ENCODE results near the gene GAPDHS. TPM values are rescaled to one million over a fixed set of nuclear protein-coding genes. Genes with fewer than 3 reads are reported as not detected.

The GAPDHS gene
- polyA plus RNA-seq, 1 of the 3 experiments (the other 2 are of a cell fraction), result not detected

DNA sequence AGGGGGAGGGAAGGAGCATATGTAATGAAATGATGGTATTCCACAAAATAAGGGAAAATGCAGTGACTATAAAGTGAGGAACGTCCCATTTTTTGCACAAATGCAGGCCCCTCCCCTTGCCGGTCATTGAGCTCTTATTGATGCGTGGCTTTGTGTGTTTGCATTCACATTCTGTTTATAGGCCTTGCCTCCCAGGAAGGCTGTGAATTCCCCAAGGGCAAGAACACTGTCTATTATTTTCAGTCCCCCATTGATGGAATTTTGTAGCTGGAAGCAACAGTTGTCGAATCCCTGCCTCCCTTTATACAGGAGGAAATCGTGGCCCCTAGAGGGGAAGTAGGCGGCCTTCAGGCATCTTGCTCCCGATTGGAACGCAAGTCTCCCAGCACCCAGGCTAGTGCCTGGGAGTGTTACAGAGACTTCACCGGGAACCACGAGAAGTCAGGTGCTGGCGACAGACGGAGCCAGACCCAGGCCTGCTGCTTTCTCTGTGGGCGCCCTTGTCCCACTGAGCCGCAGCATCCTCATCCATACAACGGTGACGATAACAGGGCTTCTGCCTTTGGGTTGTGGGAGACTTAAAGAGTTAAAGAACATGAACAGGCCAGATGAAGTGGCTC, 12.0 kb upstream of the GAPDHS start:
- Histone ChIP-seq H3K9ac (no peak overlapping the region), H3K4me3 (ENCODE audit: low read depth in 2 of 2, low read length in 1 of 2) (no peak overlapping the region), H3K4me2 (no peak overlapping the region), H2AFZ (ENCODE audit: low read depth) (no peak overlapping the region), H3K4me1 (ENCODE audit: control insufficient read depth in 1 of 2, insufficient read depth in 2 of 2, low read depth in 1 of 2, low read length in 1 of 2) (no peaks in the 10 kb centered on the region), H3K9me2 (no peaks in the 10 kb centered on the region), H3F3A (replicated peaks; ENCODE audit: insufficient read depth) (no peaks in the 10 kb centered on the region), H3K9me3 (no peaks in the 10 kb centered on the region), H3K36me3 (replicated peaks in 1 of 2; ENCODE audit: control insufficient read depth in 1 of 2, insufficient read depth in 2 of 2, low read length in 1 of 2) (no peaks in the 10 kb centered on the region), H3K79me2 (ENCODE audit: insufficient read depth) (no peaks in the 10 kb centered on the region), H3K27ac (ENCODE audit: low read depth in 2 of 2, low read length in 1 of 2) (no peak overlapping the region), H4K20me1 (ENCODE audit: insufficient read depth) (no peaks in the 10 kb centered on the region), H3K27me3 (ENCODE audit: insufficient read depth) (peaks cover 19% of the 10 kb centered on the region)
- DNase-seq, result no peak
- ChIA-PET CTCF (interaction anchor here (1.9 to 3.0 kb wide), 3 partner anchors 11 to 26 kb away, joined by 6 to 17 read pairs (median 12); no protein-coding TSS in a partner anchor), POLR2A (interaction anchor here (0.8 kb wide), 1 partner anchor 11 kb away, joined by 4 read pairs; no protein-coding TSS in a partner anchor)
- 60% methylated on average over 16 of the region's 16 CpGs for WGBS (ENCODE audit: low lambda C conversion rate)
- TF ChIP-seq CTCF (IDR thresholded peaks at IDR 0.05) (no peak), RCOR1 (IDR thresholded peaks at IDR 0.05; ENCODE audit: low read length) (no peak), SIN3A (IDR thresholded peaks at IDR 0.05; ENCODE audit: borderline replicate concordance, low read depth, low read length) (no peak), TAF1 (IDR thresholded peaks at IDR 0.05; ENCODE audit: borderline replicate concordance, low read depth, low read length) (no peak), REST (IDR thresholded peaks at IDR 0.05; ENCODE audit: low read depth, low read length) (no peak), JUND (IDR thresholded peaks at IDR 0.05) (no peak), GATA2 (CRISPR knock-in tag; IDR thresholded peaks at IDR 0.05) (no peak), NFIC (IDR thresholded peaks at IDR 0.05; ENCODE audit: borderline replicate concordance) (no peak), CHD2 (IDR thresholded peaks at IDR 0.05; ENCODE audit: low read length, partially characterized antibody) (no peak), TEAD4 (IDR thresholded peaks at IDR 0.05; ENCODE audit: borderline replicate concordance, insufficient read depth) (no peak), RAD21 (IDR thresholded peaks at IDR 0.05; ENCODE audit: low read length) (no peak), ELF1 (IDR thresholded peaks at IDR 0.05) (no peak), EZH2phosphoT487 (IDR thresholded peaks at IDR 0.05; ENCODE audit: borderline replicate concordance, low read depth) (no peak), NRF1 (IDR thresholded peaks at IDR 0.05; ENCODE audit: low read depth, low read length) (no peak), POLR2AphosphoS5 (IDR thresholded peaks at IDR 0.05; ENCODE audit: low read depth, low read length) (no peak)
- TF ChIP-seq, protein P1, sequence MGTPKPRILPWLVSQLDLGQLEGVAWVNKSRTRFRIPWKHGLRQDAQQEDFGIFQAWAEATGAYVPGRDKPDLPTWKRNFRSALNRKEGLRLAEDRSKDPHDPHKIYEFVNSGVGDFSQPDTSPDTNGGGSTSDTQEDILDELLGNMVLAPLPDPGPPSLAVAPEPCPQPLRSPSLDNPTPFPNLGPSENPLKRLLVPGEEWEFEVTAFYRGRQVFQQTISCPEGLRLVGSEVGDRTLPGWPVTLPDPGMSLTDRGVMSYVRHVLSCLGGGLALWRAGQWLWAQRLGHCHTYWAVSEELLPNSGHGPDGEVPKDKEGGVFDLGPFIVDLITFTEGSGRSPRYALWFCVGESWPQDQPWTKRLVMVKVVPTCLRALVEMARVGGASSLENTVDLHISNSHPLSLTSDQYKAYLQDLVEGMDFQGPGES (IDR thresholded peaks at IDR 0.05; ENCODE audit: low read depth, low read length), result no peak
